ENCODE data around the gene TDRD7. TPM values are rescaled to one million over a fixed set of nuclear protein-coding genes. Genes with fewer than 3 reads are reported as not detected.

Gene TDRD7
- total and polyA plus RNA-seq, 2 donors (not counting 1 experiment from before 2014, with no cell fraction given), result 11.5 to 19.7 TPM

- ChIA-PET POLR2A (no interaction called here), CTCF (interaction anchor here (0.6 kb wide), 1 partner anchor 36 kb away, joined by 3 read pairs; no protein-coding TSS in a partner anchor)
- Histone ChIP-seq H3K9ac (ENCODE audit: low read length) (no peak overlapping the region), H3K4me2 (replicated peaks; ENCODE audit: low read depth, low read length, poor library complexity, severe bottlenecking) (no peak overlapping the region), H3K4me3 (ENCODE audit: control extremely low read depth in 1 of 5, extremely low read depth in 1 of 5, insufficient read depth in 1 of 5, low read depth in 2 of 5, low read length in 4 of 5) (no peak overlapping the region), H3K9me3 (ENCODE audit: control extremely low read depth in 1 of 3, control insufficient read depth in 2 of 3, insufficient read depth in 1 of 3, low read length in 2 of 3) (peaks cover 2 to 16% (median 4%) of the 10 kb centered on the region in 3 donors), H4K20me1 (ENCODE audit: control insufficient read depth, insufficient read depth, low read length, poor library complexity, severe bottlenecking) (peaks cover 27% of the 10 kb centered on the region), H3K27me3 (replicated peaks in 1 of 4; ENCODE audit: control extremely low read depth in 1 of 4, control insufficient read depth in 3 of 4, insufficient read depth in 4 of 4, low read length in 3 of 4) (no peaks in the 10 kb centered on the region), H3K4me1 (ENCODE audit: control insufficient read depth in 2 of 2, insufficient read depth in 2 of 2, low read length in 2 of 2) (no peaks in the 10 kb centered on the region), H3K36me3 (replicated peaks in 1 of 2; ENCODE audit: control extremely low read depth in 1 of 2, control insufficient read depth in 1 of 2, extremely low read depth in 1 of 2, insufficient read depth in 2 of 2, low read length in 1 of 2) (peaks cover 4 to 21% of the 10 kb centered on the region in 2 experiments), H3K79me2 (ENCODE audit: control insufficient read depth, insufficient read depth, low read length) (peaks cover 38% of the 10 kb centered on the region), H3K27ac (ENCODE audit: low read length in 2 of 2) (no peak overlapping the region), H2AFZ (ENCODE audit: insufficient read depth, low read depth, low read length, poor library complexity, severe bottlenecking) (no peak overlapping the region)
- DNase-seq (no peak), ATAC-seq (ENCODE audit: low read depth) (no peak)
- H3K4me3 Mint-ChIP-seq, result no peak overlapping the region
- TF ChIP-seq CTCF (IDR thresholded peaks at IDR 0.05), result no peak
- no peak for TF ChIP-seq EZH2 (IDR thresholded peaks at IDR 0.05; ENCODE audit: borderline replicate concordance, insufficient read depth, low read depth, low read length, poor library complexity, severe bottlenecking)
- H3K9me3 Mint-ChIP-seq (ENCODE audit: insufficient read depth), result peaks cover 6% of the 10 kb centered on the region
- peaks cover 6% of the 10 kb centered on the region for H3K4me1 Mint-ChIP-seq
- no peaks in the 10 kb centered on the region for H3K27me3 Mint-ChIP-seq
- intact Hi-C loops (cut with micrococcal nuclease), result no loop called here
- WGBS (ENCODE audit: insufficient coverage), result no CpG with 5 or more reads among the region's 4 CpGs
- H3K27ac Mint-ChIP-seq, result no peak overlapping the region
Measured at GRCh38 chr9:97425336-97425972, 13.6 kb downstream of the TDRD7 start.

- Histone ChIP-seq H3K79me2 (ENCODE audit: control insufficient read depth, insufficient read depth, low read length) (peaks cover 33% of the 10 kb centered on the region), H3K9ac (ENCODE audit: low read length) (no peak overlapping the region), H3K27ac (ENCODE audit: low read length in 2 of 2) (no peak overlapping the region), H3K9me3 (ENCODE audit: control extremely low read depth in 1 of 3, control insufficient read depth in 2 of 3, insufficient read depth in 1 of 3, low read length in 2 of 3) (peaks cover 2 to 12% (median 4%) of the 10 kb centered on the region in 3 donors), H3K27me3 (replicated peaks in 1 of 4; ENCODE audit: control extremely low read depth in 1 of 4, control insufficient read depth in 3 of 4, insufficient read depth in 4 of 4, low read length in 3 of 4) (no peaks in the 10 kb centered on the region), H3K4me2 (replicated peaks; ENCODE audit: low read depth, low read length, poor library complexity, severe bottlenecking) (no peak overlapping the region), H3K4me1 (ENCODE audit: control insufficient read depth in 2 of 2, insufficient read depth in 2 of 2, low read length in 2 of 2) (no peaks in the 10 kb centered on the region), H3K4me3 (ENCODE audit: control extremely low read depth in 1 of 5, extremely low read depth in 1 of 5, insufficient read depth in 1 of 5, low read depth in 2 of 5, low read length in 4 of 5) (no peak overlapping the region), H4K20me1 (ENCODE audit: control insufficient read depth, insufficient read depth, low read length, poor library complexity, severe bottlenecking) (peaks cover 27% of the 10 kb centered on the region), H2AFZ (ENCODE audit: insufficient read depth, low read depth, low read length, poor library complexity, severe bottlenecking) (no peak overlapping the region), H3K36me3 (replicated peaks in 1 of 2; ENCODE audit: control extremely low read depth in 1 of 2, control insufficient read depth in 1 of 2, extremely low read depth in 1 of 2, insufficient read depth in 2 of 2, low read length in 1 of 2) (peaks cover 4 to 24% of the 10 kb centered on the region in 2 experiments)
- H3K27me3 Mint-ChIP-seq, result no peaks in the 10 kb centered on the region
- ChIA-PET CTCF (no interaction called here), POLR2A (no interaction called here)
- no CpG with 5 or more reads among the region's 3 CpGs for WGBS (ENCODE audit: insufficient coverage)
- TF ChIP-seq EZH2 (IDR thresholded peaks at IDR 0.05; ENCODE audit: borderline replicate concordance, insufficient read depth, low read depth, low read length, poor library complexity, severe bottlenecking) (no peak), CTCF (IDR thresholded peaks at IDR 0.05) (no peak)
- no peak overlapping the region for H3K4me3 Mint-ChIP-seq
- no peak overlapping the region for H3K27ac Mint-ChIP-seq
- peaks cover 6% of the 10 kb centered on the region for H3K9me3 Mint-ChIP-seq (ENCODE audit: insufficient read depth)
- DNase-seq (no peak), ATAC-seq (ENCODE audit: low read depth) (no peak)
- intact Hi-C loops (cut with micrococcal nuclease), result no loop called here
- peaks cover 6% of the 10 kb centered on the region for H3K4me1 Mint-ChIP-seq
Measured at GRCh38 chr9:97425973-97426336, 14.1 kb downstream of the TDRD7 start.

All from B cell (primary cell).